ENCODE measurements around the gene SMARCE1. TPM values are rescaled to one million over a fixed set of nuclear protein-coding genes. Genes with fewer than 3 reads are reported as not detected.

The SMARCE1 gene
- total RNA-seq, 1 donor from 2014 or later = 106 TPM

DNA sequence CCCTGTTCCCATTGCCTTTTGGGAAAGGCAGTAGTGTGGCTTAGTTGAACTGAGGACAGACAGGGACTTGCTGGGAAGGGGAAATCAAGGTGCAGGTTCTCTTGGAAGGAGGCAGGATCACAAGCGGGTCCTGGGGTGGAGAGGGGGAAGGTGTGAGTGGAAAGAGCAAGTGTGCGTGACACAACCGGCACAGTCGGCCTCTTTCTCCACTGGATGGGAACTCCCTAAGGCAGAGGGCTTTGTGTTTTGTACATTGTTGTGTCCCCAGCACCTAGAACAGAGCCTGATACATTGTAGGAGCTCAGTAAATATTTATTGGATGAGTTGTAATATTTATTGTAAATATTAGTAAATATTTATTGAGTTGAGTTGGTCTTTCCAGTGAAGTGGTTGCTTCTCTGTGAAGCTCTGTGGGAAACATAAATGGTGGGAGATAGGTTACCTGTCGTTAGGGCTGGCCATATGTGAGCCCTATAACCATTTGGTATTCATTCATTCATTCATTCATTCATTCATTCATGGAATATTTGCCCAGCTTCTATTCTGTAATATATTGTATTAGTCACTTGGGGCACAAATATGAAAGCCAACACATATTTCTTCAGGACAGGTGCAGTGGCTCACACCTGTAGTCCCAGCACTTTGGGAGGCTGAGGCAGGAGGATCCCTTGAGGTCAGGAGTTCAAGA is 34.0 kb downstream of the SMARCE1 start:
- DNase-seq (ENCODE audit: extremely low read depth, low read depth, low spot score) = no peak

DNA sequence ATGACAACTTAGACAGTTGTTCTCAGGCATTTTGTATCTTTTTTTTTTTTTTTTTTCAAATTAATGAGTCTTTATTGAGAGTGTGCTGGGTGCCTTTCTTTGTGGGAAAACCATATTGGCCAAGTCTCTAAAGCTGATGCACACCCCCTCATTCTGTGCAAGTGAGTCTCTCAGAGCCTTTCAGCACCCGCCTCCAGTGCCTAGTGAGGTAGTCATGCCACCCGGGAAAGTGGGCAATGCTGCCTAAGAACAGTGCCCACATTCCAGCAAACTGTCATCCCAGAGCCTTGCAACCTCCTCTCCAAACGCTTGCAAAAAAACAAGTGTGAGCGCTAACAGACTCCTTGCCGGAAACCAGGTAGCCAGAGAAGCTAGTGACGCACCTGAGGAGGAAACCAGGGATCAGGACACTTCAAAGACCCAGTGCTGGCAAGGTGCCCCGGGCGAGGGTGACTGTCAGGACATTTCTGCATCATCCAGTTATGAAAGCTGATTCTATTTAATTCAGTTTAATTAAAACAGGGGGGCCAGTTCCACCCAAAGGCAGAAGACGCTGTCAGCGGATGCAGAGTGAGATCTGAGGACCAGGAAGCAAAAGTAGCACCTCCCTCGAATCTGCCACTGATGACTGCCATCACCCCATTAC is 34.9 kb downstream of the SMARCE1 start:
- DNase-seq (ENCODE audit: extremely low read depth, low read depth, low spot score) = no peak

DNA sequence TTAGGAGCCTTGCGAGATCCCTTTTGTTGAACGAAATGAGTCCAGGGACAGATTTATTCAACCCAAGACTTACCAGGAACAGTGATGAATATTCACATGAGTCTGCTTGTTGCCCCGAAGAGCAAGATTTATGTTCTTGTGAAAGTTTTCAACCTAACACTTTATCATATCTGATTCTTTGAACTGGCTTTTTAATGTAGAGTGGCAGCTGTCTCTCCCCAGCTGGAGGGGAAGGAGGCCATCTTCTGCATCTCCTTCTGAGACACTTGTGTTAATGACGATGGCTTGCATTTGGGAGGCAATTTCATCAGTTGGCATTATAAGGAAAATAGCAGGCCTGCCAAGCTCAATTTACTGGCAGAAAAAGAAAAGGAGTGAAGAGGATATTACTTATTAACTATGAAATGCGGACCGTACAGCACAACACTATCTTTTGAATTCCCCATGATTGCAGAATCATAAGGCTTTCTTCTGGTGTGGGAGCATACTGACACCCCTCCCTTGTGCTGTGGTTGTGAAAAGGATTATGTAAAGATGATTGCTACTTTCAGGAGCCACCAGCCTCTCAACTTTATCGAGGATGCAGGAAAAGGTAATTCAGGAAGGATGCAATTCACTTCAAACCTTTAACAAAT is 35.7 kb downstream of the SMARCE1 start:
- no peak for DNase-seq (ENCODE audit: extremely low read depth, low read depth, low spot score)

DNA sequence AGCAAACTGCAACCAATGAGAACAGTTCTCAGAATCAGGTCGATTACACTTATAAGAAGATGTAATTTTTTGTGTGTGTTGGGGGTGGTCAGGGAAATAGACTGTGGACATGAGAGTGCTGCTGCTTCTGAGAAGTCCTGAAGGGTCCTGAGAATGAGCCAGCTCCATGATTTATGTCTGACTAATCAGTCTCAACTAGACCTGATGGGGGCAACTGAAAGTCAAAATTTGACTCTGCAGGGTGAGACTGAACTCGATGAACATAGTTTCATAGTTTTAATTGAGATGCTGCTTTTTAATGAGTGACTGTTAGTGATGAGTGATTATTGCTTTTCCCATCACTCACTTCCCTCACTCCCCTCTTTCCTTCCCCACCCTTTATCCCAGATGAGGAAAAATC is 37.3 kb downstream of the SMARCE1 start:
- no peak for DNase-seq (ENCODE audit: extremely low read depth, low read depth, low spot score)

DNA sequence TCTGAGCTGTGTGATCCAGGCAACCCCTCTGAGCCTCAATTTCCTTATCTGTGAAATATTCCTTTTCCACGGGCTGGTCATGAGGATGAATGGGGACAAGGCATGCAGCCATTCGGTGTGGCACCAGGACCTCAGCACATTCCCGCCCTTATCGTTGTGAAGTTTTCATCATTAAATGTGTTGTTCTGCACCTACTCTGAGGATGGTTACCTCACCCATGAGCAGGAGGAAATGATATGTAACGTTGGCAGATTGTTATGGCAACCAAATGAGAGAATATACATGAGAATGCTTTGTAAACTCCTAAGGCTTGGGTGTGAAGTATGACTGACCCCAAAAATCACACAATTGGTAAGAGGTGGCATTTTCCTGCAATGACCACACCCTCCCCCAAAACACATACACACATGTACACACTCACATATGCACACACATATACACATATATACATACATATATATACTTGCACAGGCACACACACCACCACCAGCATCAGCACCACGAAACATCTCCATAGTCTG is 39.5 kb downstream of the SMARCE1 start:
- no peak for DNase-seq (ENCODE audit: extremely low read depth, low read depth, low spot score)

DNA sequence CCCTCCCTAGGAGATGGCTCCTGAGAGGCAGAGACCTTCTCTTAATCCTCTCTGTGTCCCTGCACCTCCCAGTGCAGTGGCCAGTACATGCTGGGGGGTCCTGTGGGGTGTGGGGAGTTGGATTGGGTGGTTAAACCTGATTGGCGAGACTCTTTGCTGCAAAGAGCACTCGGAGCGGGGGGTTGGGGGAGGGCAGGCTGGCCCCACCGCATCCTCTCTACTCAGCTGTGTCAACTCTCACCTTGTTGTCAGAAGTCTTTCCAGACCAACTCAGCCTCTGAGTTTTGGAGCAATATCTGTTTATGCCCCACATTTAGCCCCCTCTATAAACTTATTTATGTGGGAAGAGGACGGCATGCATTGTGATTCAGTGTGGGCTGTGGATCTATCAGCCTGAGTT is 40.0 kb downstream of the SMARCE1 start:
- DNase-seq (ENCODE audit: extremely low read depth, low read depth, low spot score) = no peak

DNA sequence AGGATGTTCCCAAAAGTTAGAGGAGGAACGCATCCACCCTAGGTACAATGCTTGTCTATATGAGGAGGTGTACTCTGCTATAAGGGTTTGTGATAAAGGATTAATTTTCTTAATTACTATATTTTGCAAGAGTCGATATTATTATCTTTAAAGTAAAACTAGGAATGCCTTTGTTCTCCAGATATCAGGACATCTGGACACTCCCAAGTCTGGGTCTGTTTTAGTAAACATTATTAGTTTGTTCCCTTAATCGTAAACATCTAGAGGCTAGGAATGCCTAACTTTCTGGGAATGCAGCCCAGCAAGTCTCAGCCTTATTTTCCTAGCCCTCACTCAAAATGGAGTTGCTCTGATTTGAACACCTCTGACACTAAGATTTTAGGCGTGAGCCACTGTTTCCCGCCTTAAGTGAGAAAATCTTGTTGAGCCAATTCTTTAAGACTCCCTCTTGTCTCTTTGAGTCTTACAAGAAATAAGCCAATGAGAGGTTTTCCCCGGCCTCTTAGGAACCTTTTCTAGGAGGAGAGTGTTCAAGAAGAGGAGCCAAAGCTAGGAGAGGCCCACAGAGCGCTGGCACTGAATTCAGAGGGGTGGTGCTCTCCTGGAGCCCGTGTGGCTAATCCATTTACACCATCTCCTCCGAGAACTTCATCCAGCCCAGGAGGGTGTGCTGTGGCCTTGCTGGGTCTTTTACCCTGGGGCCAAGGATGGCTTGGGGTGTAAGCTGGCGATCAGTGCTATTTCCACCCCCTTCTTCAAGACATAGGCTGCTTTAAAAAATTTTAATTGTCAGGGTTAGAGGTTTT is 40.9 kb downstream of the SMARCE1 start:
- no peak for DNase-seq (ENCODE audit: extremely low read depth, low read depth, low spot score)

DNA sequence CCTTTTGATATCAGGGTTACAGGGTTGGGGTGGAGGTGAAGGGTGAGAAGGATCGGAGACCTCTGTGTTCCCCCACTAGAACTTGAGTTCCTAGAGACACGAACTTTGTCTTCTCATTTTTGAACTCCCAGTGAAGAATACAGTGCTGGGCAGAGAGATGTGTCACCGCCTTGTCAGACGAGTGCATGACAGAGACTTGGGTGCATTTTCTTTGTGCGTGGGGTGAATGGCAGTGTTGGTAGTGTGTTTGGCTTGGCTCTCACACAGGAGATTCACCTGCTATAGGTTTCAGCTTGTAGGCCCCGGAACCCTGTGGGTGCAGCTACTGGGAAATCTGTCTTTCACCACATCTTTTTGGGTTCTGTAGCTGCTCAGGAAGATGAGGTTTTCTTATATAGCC is 42.3 kb downstream of the SMARCE1 start:
- no peak for DNase-seq (ENCODE audit: extremely low read depth, low read depth, low spot score)

DNA sequence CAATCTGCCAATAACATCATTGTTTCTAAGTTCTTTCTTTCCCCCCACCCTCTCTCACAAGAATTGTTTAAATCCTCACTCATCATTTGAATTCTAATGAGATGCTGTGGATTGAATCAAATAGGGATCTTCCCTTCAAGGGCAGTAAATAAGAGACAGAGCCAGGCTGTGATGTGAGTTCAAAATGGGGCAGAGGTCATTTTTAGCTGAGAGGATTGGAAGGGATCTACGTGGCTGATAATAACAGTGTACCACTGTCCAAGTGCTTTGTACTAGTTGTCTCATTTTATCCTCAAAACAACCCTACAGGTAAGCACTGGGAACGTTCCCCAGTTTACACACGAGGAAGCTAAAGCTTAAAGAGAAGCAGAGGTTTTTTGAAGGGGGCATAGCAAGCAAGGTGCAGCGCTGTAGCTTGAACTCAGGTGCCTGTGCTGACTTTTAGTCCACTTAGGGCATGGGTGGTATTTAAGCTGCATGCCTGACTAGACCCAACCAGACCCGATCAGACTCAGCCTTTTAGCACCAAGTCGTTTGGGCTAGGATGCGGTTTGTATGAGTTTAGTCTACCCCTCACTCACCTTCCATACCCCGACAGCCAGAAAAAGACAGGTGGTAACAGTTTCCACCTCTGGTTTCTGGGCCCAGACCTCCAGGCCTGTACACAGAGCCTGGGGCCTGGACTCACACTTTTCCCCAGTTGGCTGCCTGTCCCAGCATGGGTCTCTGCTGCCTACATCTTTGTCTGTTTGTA is 43.1 kb downstream of the SMARCE1 start:
- no peak for DNase-seq (ENCODE audit: extremely low read depth, low read depth, low spot score)

DNA sequence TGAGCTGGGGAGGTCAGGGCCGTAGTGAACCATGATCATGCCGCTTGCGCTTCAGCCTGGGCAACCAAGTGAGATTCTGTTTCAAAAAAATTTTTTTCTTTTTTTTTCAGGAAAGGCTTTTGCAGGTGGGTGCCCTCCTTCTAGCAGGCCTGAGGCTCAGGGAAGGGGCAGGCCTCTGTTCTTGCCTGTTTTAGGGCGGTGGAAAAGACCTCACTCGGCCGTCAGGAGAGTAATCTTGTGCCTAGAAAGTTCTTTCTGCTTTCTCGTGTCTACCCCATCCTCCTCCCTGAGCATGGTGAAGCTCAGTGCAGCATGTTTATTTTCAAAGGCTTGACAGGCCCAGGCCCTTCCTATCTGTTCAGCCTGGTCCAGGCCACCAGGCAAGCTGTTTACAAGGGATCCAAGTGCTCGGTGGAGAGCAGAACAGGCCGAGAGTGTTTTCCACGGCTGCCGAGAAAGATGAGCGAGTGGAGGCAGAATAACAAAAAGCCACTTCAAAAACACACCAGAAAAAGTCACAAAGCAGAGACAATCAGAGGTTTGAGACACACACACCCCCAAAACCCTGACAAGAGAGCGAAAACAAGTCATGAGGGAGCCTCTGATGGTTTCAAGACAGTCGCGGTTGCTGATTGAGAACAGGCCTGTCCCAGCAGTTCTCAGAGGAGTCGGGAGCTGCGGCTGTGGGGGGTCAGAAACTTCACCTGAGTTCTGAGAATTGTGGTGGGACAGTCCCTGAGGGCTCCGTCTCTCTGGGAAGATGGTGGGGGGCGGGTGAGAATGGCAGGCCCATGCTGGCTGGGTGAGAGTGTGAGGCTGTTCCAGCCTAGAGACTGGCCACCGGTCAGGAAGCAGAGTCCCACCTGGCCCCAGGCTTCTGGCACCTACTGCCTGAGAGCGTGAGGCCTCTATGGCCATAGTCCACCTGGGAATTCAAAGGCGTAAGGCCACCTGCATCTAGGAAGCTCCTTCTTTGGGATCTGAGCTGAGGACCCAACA is 44.9 kb downstream of the SMARCE1 start:
- no peak for DNase-seq (ENCODE audit: extremely low read depth, low read depth, low spot score)

DNA sequence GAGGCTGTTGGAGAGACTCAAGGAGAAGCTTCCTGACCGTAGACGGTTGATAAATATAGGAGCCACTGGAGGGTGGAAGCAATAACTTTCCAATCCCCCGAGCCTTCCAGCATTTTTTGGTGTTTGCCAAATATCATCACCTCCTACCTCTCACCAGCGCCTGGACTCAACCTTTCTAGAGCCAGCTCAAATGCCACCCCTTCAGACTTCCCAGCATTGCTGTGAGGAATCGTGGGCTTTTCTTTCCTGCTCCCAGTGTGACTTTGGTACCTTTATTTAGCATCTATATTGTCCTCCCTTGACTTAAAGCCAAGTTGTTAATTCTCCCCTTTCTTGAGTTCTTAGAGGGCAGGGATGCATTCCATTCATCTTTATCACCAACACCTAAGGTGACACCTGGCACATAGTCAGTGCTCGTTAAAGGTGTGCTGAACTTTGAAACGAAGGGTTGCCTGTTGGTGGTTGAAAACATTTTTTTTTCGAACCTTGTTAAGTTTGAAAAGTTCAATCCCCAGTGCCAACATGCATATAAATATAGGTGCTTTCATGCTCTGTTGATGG is 47.1 kb downstream of the SMARCE1 start:
- no peak for DNase-seq (ENCODE audit: extremely low read depth, low read depth, low spot score)

DNA sequence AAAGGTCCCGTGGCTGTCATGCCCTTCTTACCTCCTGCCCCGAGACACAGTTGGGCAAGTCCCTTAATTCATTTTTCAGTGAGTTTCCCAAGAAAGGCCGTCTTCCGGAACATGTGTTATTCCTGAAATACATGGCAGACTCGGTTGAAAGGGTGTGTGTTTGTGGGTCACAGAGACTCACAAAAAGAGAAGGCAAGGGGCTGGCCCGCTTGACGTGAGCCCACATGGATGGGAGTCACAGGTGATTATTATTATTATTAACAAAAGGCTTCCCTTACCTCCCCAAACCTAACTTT is 48.2 kb downstream of the SMARCE1 start:
- no peak for DNase-seq (ENCODE audit: extremely low read depth, low read depth, low spot score)

DNA sequence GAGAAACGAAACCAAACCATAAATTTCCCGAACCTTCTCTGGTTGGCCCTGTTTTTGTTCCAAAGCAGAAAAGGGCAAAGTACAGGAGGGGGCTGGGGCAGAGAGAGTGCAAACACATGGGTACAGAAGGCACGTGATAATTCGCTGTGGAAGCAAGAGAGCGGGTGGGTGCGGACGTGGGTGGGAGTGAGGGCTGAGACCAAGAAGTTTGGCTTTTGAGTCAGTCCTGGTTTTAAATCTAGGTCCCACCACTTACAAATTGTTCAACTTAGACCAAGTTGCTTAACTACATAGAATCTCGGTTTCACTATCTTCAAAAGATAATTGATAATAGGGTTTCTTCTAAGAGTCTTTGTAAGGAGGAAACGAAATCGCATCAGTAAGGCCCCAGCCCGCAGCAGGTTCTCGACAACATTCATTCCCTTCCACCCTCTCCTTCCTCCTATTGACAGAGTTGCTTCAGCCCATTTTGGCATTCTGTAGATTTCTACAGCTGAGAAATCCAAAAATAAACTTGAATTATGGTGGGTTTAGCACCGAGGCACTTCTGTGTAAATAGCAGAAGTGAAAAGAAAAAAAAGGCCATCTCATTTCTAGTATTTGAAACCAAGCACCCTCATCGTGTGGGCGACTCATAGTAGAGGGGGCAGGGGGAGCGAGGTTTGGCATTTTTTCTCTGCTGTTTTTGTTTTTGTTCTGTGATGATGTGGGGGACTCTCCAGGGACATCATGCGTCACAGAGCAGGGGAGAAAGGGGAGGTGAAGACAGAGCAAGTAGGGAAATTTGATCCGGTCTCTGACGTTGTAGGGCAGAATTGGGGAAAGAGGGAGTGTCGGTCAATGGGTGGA is 48.8 kb downstream of the SMARCE1 start:
- no peak for DNase-seq (ENCODE audit: extremely low read depth, low read depth, low spot score)

DNA sequence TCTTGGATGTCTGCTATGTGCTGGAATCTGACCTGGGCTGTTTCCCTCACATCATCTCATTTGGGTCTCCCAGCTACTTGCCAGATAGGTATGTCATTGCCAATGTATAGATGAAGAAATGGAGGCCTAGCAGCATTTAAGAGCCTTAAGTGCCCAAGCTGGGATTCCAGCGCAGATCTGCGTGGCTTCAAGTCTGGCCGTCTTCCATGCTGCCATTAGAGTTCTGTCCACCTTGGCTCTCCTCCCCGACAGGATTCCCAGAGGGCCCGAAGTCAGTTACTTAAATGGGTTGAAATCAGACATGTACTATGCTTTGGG is 49.4 kb downstream of the SMARCE1 start:
- no peak for DNase-seq (ENCODE audit: extremely low read depth, low read depth, low spot score)

DNA sequence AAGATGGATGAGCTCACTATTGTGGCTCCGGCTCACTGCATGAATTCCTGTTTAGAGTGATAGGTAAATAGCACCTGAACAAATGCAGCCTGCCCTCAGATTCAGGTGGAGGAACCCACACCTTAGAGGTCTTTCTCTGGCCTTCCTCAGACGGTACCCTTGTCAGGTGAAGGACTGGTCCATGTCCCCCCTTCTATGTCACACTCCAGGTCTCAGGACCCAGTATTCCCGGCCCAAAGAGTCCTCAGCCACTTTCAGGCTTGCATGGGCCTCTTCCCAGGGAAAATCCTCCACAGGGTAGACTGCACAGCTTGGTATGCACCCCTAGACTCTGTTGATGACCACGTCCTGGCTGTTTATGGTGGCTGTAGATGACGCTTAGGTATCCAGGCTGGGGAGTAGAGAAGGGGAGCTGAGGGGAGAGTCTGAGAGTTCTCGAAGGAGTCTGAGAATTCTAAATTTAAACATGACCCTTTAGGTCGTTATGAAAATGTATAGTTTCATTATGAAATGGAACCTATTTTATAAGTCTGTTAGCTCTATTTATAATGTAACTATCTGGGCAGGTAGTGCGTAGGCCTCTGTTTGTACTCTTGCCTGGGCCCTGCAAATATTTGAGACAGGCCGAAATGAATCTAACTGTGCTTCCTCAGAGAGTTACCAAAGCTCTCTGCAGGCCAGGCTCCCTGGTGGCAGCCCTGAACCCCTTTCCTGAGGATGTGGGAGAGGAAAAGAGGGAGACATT is 49.9 kb downstream of the SMARCE1 start:
- DNase-seq (ENCODE audit: extremely low read depth, low read depth, low spot score) = no peak

DNA sequence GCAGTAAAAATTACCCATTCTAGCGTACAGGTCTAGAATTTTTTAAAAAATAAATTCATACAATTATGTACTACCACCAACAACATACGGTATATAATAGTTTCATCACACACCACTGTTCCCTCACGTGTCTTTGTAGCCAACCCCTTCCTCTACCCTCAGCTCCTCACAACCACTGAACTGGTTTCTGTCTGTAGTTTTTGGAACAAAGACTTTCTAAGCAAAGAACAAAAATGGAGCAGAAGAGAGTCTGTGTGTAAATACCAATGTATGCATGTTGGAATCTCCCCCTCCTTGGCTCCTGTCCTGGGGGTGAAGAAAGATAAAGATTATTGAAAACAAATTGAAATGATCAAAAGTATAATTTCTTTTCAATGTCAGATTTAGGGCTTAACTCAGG is 50.5 kb downstream of the SMARCE1 start:
- DNase-seq (ENCODE audit: extremely low read depth, low read depth, low spot score) = no peak

DNA sequence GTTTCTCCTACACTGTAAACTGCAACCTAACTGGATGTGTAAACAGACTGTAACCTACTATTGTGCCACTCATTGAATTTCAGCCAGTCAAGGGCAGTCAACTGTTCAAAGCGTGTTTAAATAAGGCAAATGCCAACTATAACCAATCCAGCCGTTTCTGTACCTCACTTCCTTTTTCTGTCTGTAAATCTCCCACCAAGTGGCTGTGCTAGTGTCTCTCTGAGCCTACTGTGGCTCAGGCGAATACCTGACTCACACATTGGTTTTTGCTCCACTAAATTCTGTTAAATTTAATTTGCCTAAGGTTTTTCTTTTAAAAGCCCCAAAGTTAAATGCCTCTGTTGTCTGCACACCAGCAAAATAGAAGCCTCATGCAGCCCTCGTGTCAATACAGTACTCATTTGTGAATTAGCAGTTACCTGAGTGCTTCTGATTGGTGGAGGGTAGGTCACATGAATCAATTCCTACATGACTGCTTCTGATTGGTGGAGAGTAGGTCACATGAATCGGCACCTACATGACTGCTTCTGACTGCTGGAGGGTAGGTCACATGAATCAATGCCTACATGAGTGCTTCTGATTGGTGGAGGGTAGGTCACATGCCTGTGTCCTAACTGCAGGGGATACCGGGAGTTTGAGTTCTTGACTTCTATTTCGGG is 51.2 kb downstream of the SMARCE1 start:
- no peak for DNase-seq (ENCODE audit: extremely low read depth, low read depth, low spot score)

Data from glomerular endothelial cell (primary cell).